Cerebellar cortex (tissue), 1 donor: ENCODE measurements around the gene PCNX1.
A peak's percentile ranks its signal among the peaks of the same experiment; 100 is the strongest.

Experiments used
- DNase-seq: peaks from one replicate; pipeline ENCODE4 v3.0.0-alpha.2; 2015; ENCODE audit warnings: low spot score

Gene PCNX1

DNA sequence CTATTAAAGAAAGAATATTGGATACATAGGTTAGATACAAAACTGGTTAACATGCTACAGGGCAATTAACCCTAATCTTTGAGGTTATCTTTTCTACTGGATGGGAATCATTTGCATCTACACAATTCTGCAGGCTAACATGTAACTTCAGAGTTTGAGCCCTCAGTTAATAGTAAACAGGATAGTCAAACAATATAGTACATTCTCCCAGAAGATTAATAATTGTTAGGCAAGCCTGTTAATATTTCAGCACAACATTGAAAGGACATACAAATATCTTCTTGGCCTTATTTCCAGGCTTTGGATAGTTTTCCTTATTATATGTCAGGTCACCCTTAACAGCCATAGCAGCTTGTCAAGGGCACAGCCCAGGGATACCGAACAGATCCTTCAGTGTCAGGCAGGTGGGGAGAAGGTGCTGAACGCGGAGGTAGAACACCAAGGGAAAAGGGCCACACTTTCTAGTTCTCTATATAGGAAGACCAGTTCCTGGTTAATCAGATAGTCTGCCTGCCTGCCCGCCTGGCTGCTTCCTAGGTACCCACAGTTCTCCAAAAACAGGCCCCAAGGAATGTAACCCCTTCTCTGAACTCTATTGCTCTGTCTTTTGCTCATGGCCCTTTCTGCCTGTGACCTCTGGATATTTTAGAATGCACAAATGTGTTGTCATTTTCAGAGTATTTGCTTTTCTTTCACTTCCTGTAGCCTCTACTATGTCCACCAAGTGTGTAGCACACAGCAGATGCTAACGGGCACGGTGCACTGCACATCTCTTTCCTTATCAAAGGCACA lies 256.0 kb downstream of the PCNX1 start:
- no peak for DNase-seq

DNA sequence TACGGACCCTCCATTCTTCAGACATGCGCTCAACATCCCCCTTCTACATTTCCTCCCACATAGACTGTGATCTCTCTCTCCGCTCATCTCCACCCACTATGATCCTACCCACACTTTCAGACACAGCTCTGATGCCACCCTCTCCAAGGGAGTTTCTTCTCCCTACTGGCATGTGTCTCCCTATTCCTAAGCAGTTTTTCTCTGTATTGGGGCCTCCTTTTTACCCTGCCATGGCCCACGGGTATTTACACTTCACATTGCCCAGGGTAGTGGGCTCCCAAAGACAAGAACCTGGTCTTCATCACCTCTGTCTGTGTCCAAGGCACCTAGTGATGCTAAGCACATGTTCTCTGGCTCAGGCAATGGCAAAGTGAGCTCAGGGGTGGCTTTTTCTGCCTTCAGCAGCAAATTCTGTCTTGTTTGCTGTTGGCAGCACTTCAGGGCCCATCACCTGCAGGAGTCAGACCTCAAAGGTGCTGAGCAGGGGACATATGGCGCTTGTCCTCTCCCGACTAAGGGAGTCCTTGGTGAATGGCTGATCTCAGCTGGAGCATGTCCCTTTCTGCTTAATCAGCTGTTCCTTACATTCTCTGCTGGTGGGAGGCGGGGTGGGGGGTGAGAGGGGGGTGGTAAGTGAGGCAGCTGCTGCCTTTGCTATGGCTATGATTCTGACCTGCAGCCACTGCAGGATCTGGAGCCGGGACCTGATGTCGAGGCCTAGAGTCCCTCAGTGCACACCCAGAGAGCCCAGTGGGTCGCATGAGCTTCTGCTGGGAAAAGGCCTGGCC lies 256.8 kb downstream of the PCNX1 start:
- DNase-seq, result peak; percentile 25
